Ovary (tissue), 9 donors: Measurements from ENCODE around the gene RNGTT. TPM values are rescaled to one million over a fixed set of nuclear protein-coding genes. Genes with fewer than 3 reads are reported as not detected.
"Not testable (repeated sequence)": the region's sequence is repeated elsewhere in the genome, so short reads cannot be mapped to it uniquely, and the experiment has no call there.

ENCODE experiments used
- DNase-seq, 5 donors: peaks; one replicate each; pipeline ENCODE4 v3.0.0-alpha.2; 2019 to 2020
- H3K27ac ChIP-seq, 2 donors: fragments of 200-600 bp; one replicate each; pipeline versions ENCODE4 v1.5.1 to v1.8.0; 2019 to 2022
- H3K27me3 ChIP-seq: fragments of 200-600 bp; one replicate; pipeline ENCODE4 v1.8.0; 2022
- H3K36me3 ChIP-seq: fragments of 200-600 bp; sonication (generic); one replicate; pipeline ENCODE4 v1.5.1; 2019
- H3K4me1 ChIP-seq: one replicate; pipeline ENCODE4 v1.8.1; 2013; ENCODE audit warnings: mild to moderate bottlenecking, moderate library complexity; ENCODE audit not compliant: insufficient read depth
- H3K4me3 ChIP-seq: fragments of 200-600 bp; sonication (generic); one replicate; pipeline ENCODE4 v1.5.1; 2017
- H3K9me3 ChIP-seq, 2 donors: fragments of 200-600 bp in 1 of 2; sonication (generic) in 1 of 2; one replicate each; pipeline versions ENCODE4 v1.5.1 to v1.8.1; 2013 to 2019; ENCODE audit warnings: mild to moderate bottlenecking in 1 of 2, moderate library complexity in 1 of 2
- CTCF ChIP-seq, 3 donors: fragments of 450-650 bp in 2 of 3; fragments of 200-600 bp in 1 of 3; IDR thresholded peaks; one replicate each; pipeline versions ENCODE4 v1.5.1 to v1.8.0; 2016 to 2022; ENCODE audit warnings: antibody characterized with exemption in 3 of 3, mild to moderate bottlenecking in 1 of 3
- EP300 ChIP-seq: sonication (generic); formaldehyde crosslinking; IDR thresholded peaks from one replicate; pipeline ENCODE4 v1.6.1; 2017; ENCODE audit warnings: antibody characterized with exemption
- POLR2A ChIP-seq: fragments of 450-650 bp; IDR thresholded peaks from one replicate; pipeline ENCODE4 v1.6.1; 2017; ENCODE audit warnings: antibody characterized with exemption, mild to moderate bottlenecking, moderate library complexity
- WGBS, 3 donors: extraction: QIAGEN DNeasy Blood & Tissue Kit in 1 of 3; methylation state at CpG; one replicate each; pipeline versions ENCODE4 v1.1.5 to v1.1.7; 2013 to 2017; 5-methylcytosine and 5-hydroxymethylcytosine counted together
- intact Hi-C, 4 donors: fragments of 100-400 bp; cut with DNase I; formaldehyde crosslinking; loops; one replicate each; pipeline versions ENCODE4 v1.11.0 to v1.15.1; 2022 to 2023
- polyA plus RNA-seq, 2 donors: library from polyadenylated mRNA; stranded (reverse); fragments of 200-250 nt in 1 of 2; fragments of 350-450 nt in 1 of 2; fragmentation: Illumina TruSeq in 1 of 2; extraction: RNeasy Lipid Tissue Mini Kit (QIAGEN cat#74804) in 1 of 2; gene quantifications; one replicate each; pipeline ENCODE4 v1.2.3, GENCODE V29; 2013 to 2014
- total RNA-seq, 7 donors: library from RNA; depleted of rRNA in 2 of 7; stranded (reverse); fragments of >200 nt in 2 of 7; fragmentation: NEBNext Ultra II Directional in 3 of 7; extraction: Animal tissue kit (Norgen Biotek cat#: 25700) in 3 of 7; gene quantifications; one replicate each; pipeline versions ENCODE4 v1.1.0 to v1.2.4, GENCODE V29; 2016 to 2023
- donor health status: DM: no; HTN: no; CAD: no; lungs with moderate emphysema.
- donor health status: DM: no; HTN: no; CAD: no.
- donor health status: Bipolar disorder and iron deficiency.
- donor health status: DM: yes; HTN: yes; CAD: no.
- donor health status: DM: no; HTN: no; CAD: no.
- donor health status: DM: yes; HTN: yes; CAD: no.

Gene RNGTT
- total and polyA plus RNA-seq, 9 donors = 3.9 to 17.9 (median 10.5) TPM

GRCh38 chr6:88775866-88776571 is 187.4 kb downstream of the RNGTT start:
- H3K9me3 ChIP-seq = no peaks in the 10 kb centered on the region
- H3K4me3 ChIP-seq = no peak overlapping the region
- H3K27ac ChIP-seq = no peak overlapping the region
- WGBS, 3 donors = 92 to 97% (median 95%) methylated on average over 8 of the region's 8 CpGs
- H3K36me3 ChIP-seq = no peaks in the 10 kb centered on the region
- TF ChIP-seq EP300 (no peak), POLR2A (no peak), CTCF (IDR thresholded peaks at IDR 0.05) (no peak)
- intact Hi-C loops = no loop called here
- no peaks in the 10 kb centered on the region for H3K27me3 ChIP-seq
- no peak for DNase-seq
- no peaks in the 10 kb centered on the region for H3K4me1 ChIP-seq

- H3K36me3 ChIP-seq, DNase-seq, H3K27ac ChIP-seq, H3K27me3 ChIP-seq, H3K9me3 ChIP-seq, H3K4me1 ChIP-seq, H3K4me3 ChIP-seq, intact Hi-C loops: not testable (repeated sequence)
- WGBS, 3 donors = 87 to 91% (median 88%) methylated on average over 2 of the region's 2 CpGs
Observed at GRCh38 chr6:88768114-88768513, 195.3 kb downstream of the RNGTT start.

GRCh38 chr6:88764081-88764480 is 199.3 kb downstream of the RNGTT start:
- Histone ChIP-seq H3K36me3 (no peaks in the 10 kb centered on the region), H3K4me3 (no peak overlapping the region), H3K9me3 (no peaks in the 10 kb centered on the region), H3K27me3 (no peaks in the 10 kb centered on the region), H3K27ac (no peak overlapping the region), H3K4me1 (no peaks in the 10 kb centered on the region)
- 96 to 99% (median 97%) methylated on average over 3 of the region's 3 CpGs for WGBS, 3 donors
- intact Hi-C loops = no loop called here
- TF ChIP-seq CTCF (IDR thresholded peaks at IDR 0.05) (no peak), EP300 (no peak), POLR2A (no peak)
- DNase-seq = no peak

- TF ChIP-seq EP300 = no peak
- intact Hi-C loops = no loop called here
- Histone ChIP-seq H3K36me3 (no peaks in the 10 kb centered on the region), H3K27me3 (no peaks in the 10 kb centered on the region), H3K27ac (no peak overlapping the region), H3K4me1 (no peaks in the 10 kb centered on the region), H3K4me3 (no peak overlapping the region), H3K9me3 (no peaks in the 10 kb centered on the region)
- no peak for DNase-seq
- 87 to 96% (median 90%) methylated on average over 3 of the region's 3 CpGs for WGBS, 3 donors
Observed at GRCh38 chr6:88763160-88763559, 200.3 kb downstream of the RNGTT start.

- Histone ChIP-seq H3K27me3 (no peaks in the 10 kb centered on the region), H3K4me3 (no peak overlapping the region), H3K4me1 (no peaks in the 10 kb centered on the region), H3K27ac (no peak overlapping the region), H3K9me3 (no peaks in the 10 kb centered on the region), H3K36me3 (no peaks in the 10 kb centered on the region)
- TF ChIP-seq POLR2A (no peak), CTCF (IDR thresholded peaks at IDR 0.05) (no peak), EP300 (no peak)
- DNase-seq = no peak
- 94 to 96% (median 95%) methylated on average over 9 of the region's 9 CpGs for WGBS, 3 donors
- intact Hi-C loops = no loop called here
Observed at GRCh38 chr6:88761237-88762031, 202.0 kb downstream of the RNGTT start.
